H1 (cell line): ENCODE data around the gene FITM2. TPM values are rescaled to one million over a fixed set of nuclear protein-coding genes. Genes with fewer than 3 reads are reported as not detected.

Experiments
- CTCF ChIA-PET: fragments of 300-600 bp; sonication (Branson Sonifier 250); formaldehyde crosslinking; loops from one replicate; lab custom pipeline; 2021; ENCODE audit not compliant: partially characterized antibody; lab: Charles Lee
- POLR2A ChIA-PET: fragments of 300-600 bp; sonication (Branson Sonifier 250); formaldehyde crosslinking; loops from one replicate; lab custom pipeline; 2021; ENCODE audit warnings: inconsistent platforms; ENCODE audit not compliant: partially characterized antibody; lab: Charles Lee
- DNase-seq, 2 experiments: peaks; one replicate each; pipeline versions ENCODE4 v3.0.0 to v3.0.0-alpha.2; 2010 to 2022; ENCODE audit warnings: low spot score in 2 of 2, low read depth in 1 of 2, mixed read lengths in 1 of 2
- FAIRE-seq: peaks from 2 replicates; lab custom pipeline; 2011; peaks lifted over from hg19 to GRCh38; lab: Jason Lieb, UNC
- H2AFZ ChIP-seq: 2 replicates; pipeline ENCODE4 v1.8.1; 2012; ENCODE audit warnings: low read length, inconsistent platforms
- H2AK5ac ChIP-seq: 2 replicates; pipeline ENCODE4 v1.6.1; 2013; ENCODE audit warnings: low read depth, low read length
- H2BK120ac ChIP-seq: replicated peaks from 2 replicates; pipeline ENCODE3; 2013; ENCODE audit warnings: low read depth, low read length, inconsistent platforms
- H2BK12ac ChIP-seq: 2 replicates; pipeline ENCODE4 v1.6.1; 2013; ENCODE audit warnings: low read depth, low read length
- H2BK15ac ChIP-seq: 2 replicates; pipeline ENCODE4 v1.6.1; 2013; ENCODE audit warnings: low read length
- H2BK20ac ChIP-seq: 2 replicates; pipeline ENCODE4 v1.6.1; 2013; ENCODE audit warnings: low read length
- H2BK5ac ChIP-seq: 2 replicates; pipeline ENCODE4 v1.6.1; 2013; ENCODE audit warnings: low read depth, low read length
- H3K14ac ChIP-seq: 2 replicates; pipeline ENCODE4 v1.6.1; 2013; ENCODE audit warnings: inconsistent platforms; ENCODE audit not compliant: insufficient read length
- H3K18ac ChIP-seq: 2 replicates; pipeline ENCODE4 v1.6.1; 2013; ENCODE audit warnings: low read length; ENCODE audit errors: extremely low read depth
- H3K23ac ChIP-seq: 2 replicates; pipeline ENCODE4 v1.6.1; 2013; ENCODE audit warnings: inconsistent platforms; ENCODE audit not compliant: insufficient read length
- H3K23me2 ChIP-seq: 2 replicates; pipeline ENCODE4 v1.6.1; 2013; ENCODE audit warnings: low read depth, low read length
- H3K27ac ChIP-seq: 2 replicates; pipeline ENCODE4 v1.6.1; 2011; ENCODE audit warnings: low read depth, low read length, inconsistent platforms
- H3K27me3 ChIP-seq, 4 experiments: replicated peaks in 1 of 4; 1 replicate in 1 of 4; 2 replicates in 3 of 4; pipeline versions ENCODE4 v1.6.1 to v1.8.1; 2011 to 2013; ENCODE audit warnings: low read length in 3 of 4, mild to moderate bottlenecking in 3 of 4, inconsistent platforms in 2 of 4, mixed read lengths in 2 of 4, moderate library complexity in 1 of 4; ENCODE audit not compliant: control insufficient read depth in 3 of 4, insufficient read depth in 3 of 4; ENCODE audit errors: extremely low read depth in 1 of 4
- H3K36me3 ChIP-seq, 4 experiments: 2 replicates each; pipeline versions ENCODE4 v1.6.1 to v1.8.1; 2011 to 2013; ENCODE audit warnings: mild to moderate bottlenecking in 4 of 4, low read length in 3 of 4, moderate library complexity in 2 of 4, control low read depth in 1 of 4, inconsistent platforms in 1 of 4; ENCODE audit not compliant: insufficient read depth in 4 of 4, control insufficient read depth in 2 of 4
- H3K4ac ChIP-seq: replicated peaks from 2 replicates; pipeline ENCODE3; 2013; ENCODE audit warnings: low read length, low read depth, mixed read lengths, inconsistent platforms; ENCODE audit not compliant: insufficient read length
- H3K4me1 ChIP-seq, 4 experiments: replicated peaks in 1 of 4; 1 replicate in 1 of 4; 2 replicates in 3 of 4; pipeline versions ENCODE4 v1.6.1 to v1.8.1; 2011 to 2013; ENCODE audit warnings: low read length in 3 of 4, inconsistent platforms in 2 of 4, mixed read lengths in 1 of 4; ENCODE audit not compliant: insufficient read depth in 4 of 4, control insufficient read depth in 3 of 4
- H3K4me2 ChIP-seq, 2 experiments: 2 replicates each; pipeline versions ENCODE4 v1.6.1 to v1.8.1; 2011 to 2013; ENCODE audit warnings: low read depth in 2 of 2, low read length in 2 of 2, control low read depth in 1 of 2, inconsistent platforms in 1 of 2, mild to moderate bottlenecking in 1 of 2; ENCODE audit not compliant: insufficient read depth in 1 of 2
- H3K4me3 ChIP-seq, 4 experiments: fragments of 200-600, 300-600 bp in 1 of 4; sonication (generic), shearing (Covaris generic), sonication (Bioruptor Twin) in 1 of 4; 2 replicates each; pipeline versions ENCODE4 v1.5.1 to v1.8.1; 2011 to 2016; ENCODE audit warnings: low read length in 4 of 4, low read depth in 3 of 4, control low read depth in 2 of 4, inconsistent platforms in 2 of 4, mild to moderate bottlenecking in 2 of 4, mixed read lengths in 1 of 4, moderate library complexity in 1 of 4; ENCODE audit not compliant: insufficient read depth in 2 of 4; ENCODE audit errors: extremely low read depth in 1 of 4
- H3K56ac ChIP-seq: replicated peaks from 2 replicates; pipeline ENCODE3; 2013; ENCODE audit warnings: low read depth, mild to moderate bottlenecking, mixed read lengths, low read length, inconsistent platforms; ENCODE audit not compliant: insufficient read length
- H3K79me1 ChIP-seq: 2 replicates; pipeline ENCODE4 v1.6.1; 2013; ENCODE audit warnings: low read depth, low read length, control low read depth
- H3K79me2 ChIP-seq, 2 experiments: 2 replicates each; pipeline versions ENCODE4 v1.6.1 to v1.8.1; 2012 to 2013; ENCODE audit warnings: low read length in 2 of 2, mild to moderate bottlenecking in 2 of 2, inconsistent platforms in 1 of 2; ENCODE audit not compliant: insufficient read depth in 2 of 2, control insufficient read depth in 1 of 2
- H3K9ac ChIP-seq, 4 experiments: replicated peaks in 1 of 4; 1 replicate in 1 of 4; 2 replicates in 3 of 4; pipeline versions ENCODE4 v1.6.1 to v1.8.1; 2011 to 2013; ENCODE audit warnings: low read depth in 3 of 4, low read length in 3 of 4, control low read depth in 2 of 4, mild to moderate bottlenecking in 2 of 4, moderate library complexity in 2 of 4, inconsistent platforms in 1 of 4; ENCODE audit errors: extremely low read depth in 1 of 4
- H3K9me3 ChIP-seq, 2 experiments: 2 replicates each; pipeline versions ENCODE4 v1.6.1 to v1.8.1; 2012 to 2013; ENCODE audit warnings: mild to moderate bottlenecking in 2 of 2, moderate library complexity in 2 of 2, control low read depth in 1 of 2, inconsistent platforms in 1 of 2, low read depth in 1 of 2, low read length in 1 of 2, mixed read lengths in 1 of 2; ENCODE audit not compliant: insufficient read depth in 2 of 2
- H4K20me1 ChIP-seq, 2 experiments: replicated peaks in 1 of 2; 2 replicates each; pipeline versions ENCODE3 to v1.8.1; 2011 to 2013; ENCODE audit warnings: inconsistent platforms in 2 of 2, low read length in 2 of 2, mild to moderate bottlenecking in 1 of 2; ENCODE audit not compliant: insufficient read depth in 2 of 2, control insufficient read depth in 1 of 2
- H4K5ac ChIP-seq: 2 replicates; pipeline ENCODE4 v1.6.1; 2013; ENCODE audit warnings: low read length, low read depth, mixed read lengths, inconsistent platforms; ENCODE audit not compliant: insufficient read length
- H4K8ac ChIP-seq: 2 replicates; pipeline ENCODE4 v1.8.0; 2013; ENCODE audit warnings: mild to moderate bottlenecking, moderate library complexity, low read length, inconsistent platforms; ENCODE audit not compliant: insufficient read depth; ENCODE audit errors: extremely low read depth
- H4K91ac ChIP-seq: replicated peaks from 2 replicates; pipeline ENCODE3; 2013; ENCODE audit warnings: low read length, mixed read lengths, inconsistent platforms; ENCODE audit not compliant: insufficient read length
- HDAC2 ChIP-seq, 2 experiments: fragments of 300-600 bp in 1 of 2; sonication (generic) in 1 of 2; IDR thresholded peaks; 2 replicates each; pipeline ENCODE4 v1.6.1; 2011 to 2012; ENCODE audit warnings: low read depth in 2 of 2, low read length in 2 of 2, mild to moderate bottlenecking in 2 of 2, moderate library complexity in 2 of 2, borderline replicate concordance in 1 of 2, inconsistent platforms in 1 of 2
- KDM1A ChIP-seq: fragments of 200-600, 300-600 bp; sonication (generic); IDR thresholded peaks from 2 replicates; pipeline ENCODE4 v1.7.1; 2016; ENCODE audit warnings: mild to moderate bottlenecking, low read length, borderline replicate concordance
- NANOG ChIP-seq: IDR thresholded peaks from 2 replicates; pipeline ENCODE4 v1.6.1; 2011; ENCODE audit warnings: low read length, low read depth, mild to moderate bottlenecking, inconsistent platforms; ENCODE audit not compliant: insufficient read depth, poor library complexity, severe bottlenecking
- WGBS, 2 experiments: shearing (Covaris generic) in 1 of 2; methylation state at CpG; one replicate each; pipeline versions ENCODE4 v1.1.6 to v1.1.7; 2013 to 2015; ENCODE audit warnings: low lambda C conversion rate in 2 of 2, mixed read lengths in 2 of 2, inconsistent platforms in 1 of 2, low coverage in 1 of 2, missing lambda C conversion rate in 1 of 2; ENCODE audit not compliant: insufficient replicate concordance in 2 of 2, insufficient coverage in 1 of 2, insufficient read length in 1 of 2; ENCODE audit errors: extremely low coverage in 1 of 2, missing lambda C conversion rate in 1 of 2; 5-methylcytosine and 5-hydroxymethylcytosine counted together
- polyA plus RNA-seq, 7 experiments: library from polyadenylated mRNA; depleted of rRNA in 3 of 7; stranded (reverse) in 5 of 7; unstranded in 2 of 7; fragments of >200 nt in 5 of 7; fragments of 200-250 nt in 2 of 7; gene quantifications; 1 replicate in 5 of 7; 2 replicates in 1 of 7; 4 replicates in 1 of 7; pipeline versions ENCODE4 v1.2.1 to v1.2.3, GENCODE V29; 2011 to 2013; ENCODE audit warnings: missing spikeins in 2 of 7, mixed read lengths in 2 of 7
- total RNA-seq: library from RNA; stranded (reverse); fragmentation: NEBNext Ultra II Directional; extraction: Animal tissue kit (Norgen Biotek cat#: 25700); gene quantifications from 2 replicates; pipeline ENCODE4 v1.2.1, GENCODE V29; 2021

The FITM2 gene
- total and polyA plus RNA-seq, 2 of the 8 experiments (the other 6 are each of a cell fraction or from before 2014, with no cell fraction given) = 1.1 to 2.1 TPM

GRCh38 chr20:44255942-44256341 lies 55.1 kb downstream of the FITM2 start:
- peak; percentile 74; the same call in 1 of the 2 replicates for TF ChIP-seq KDM1A
- no peak for TF ChIP-seq NANOG
- TF ChIP-seq HDAC2 (IDR thresholded peaks at IDR 0.05; ENCODE audit: borderline replicate concordance in 1 of 2, low read depth in 2 of 2, low read length in 2 of 2) = peak in 1 of 2 experiments; percentile 54; a peak in 1 of 4 replicates
- Histone ChIP-seq H3K56ac (no peak overlapping the region), H2BK12ac (no peak overlapping the region), H4K8ac (no peak overlapping the region), H3K36me3 (no peaks in the 10 kb centered on the region), H2AK5ac (no peak overlapping the region), H3K14ac (no peak overlapping the region), H3K4me2 (no peak overlapping the region), H4K20me1 (peaks cover 0 to 3% of the 10 kb centered on the region in 2 experiments), H3K4me3 (no peak overlapping the region), H3K23ac (no peak overlapping the region), H3K27ac (no peak overlapping the region), H3K9me3 (no peaks in the 10 kb centered on the region), H3K23me2 (no peaks in the 10 kb centered on the region), H4K91ac (no peak overlapping the region), H4K5ac (no peak overlapping the region), H2BK15ac (no peak overlapping the region), H2BK20ac (no peak overlapping the region), H3K4ac (no peak overlapping the region), H3K27me3 (no peaks in the 10 kb centered on the region; a peak in 1 of 7 replicates), H2BK5ac (no peak overlapping the region), H2BK120ac (no peak overlapping the region), H3K79me1 (no peaks in the 10 kb centered on the region), H3K9ac (no peak overlapping the region), H2AFZ (no peak overlapping the region), H3K18ac (no peak overlapping the region), H3K4me1 (peaks cover 0 to 7% (median 1%) of the 10 kb centered on the region in 4 experiments; a peak in 4 of 7 replicates), H3K79me2 (no peaks in the 10 kb centered on the region)
- 64% methylated on average over 1 of the region's 1 CpG; no CpG with 5 or more reads in 1 of the 2 experiments for WGBS, 2 experiments
- FAIRE-seq (no peak), DNase-seq (no peak)
- ChIA-PET POLR2A (no interaction called here), CTCF (interaction anchor here (1.0 to 2.2 kb wide), 5 partner anchors 9 to 40 kb away, joined by 3 to 8 read pairs (median 4); partner anchors contain the start of gene GDAP1L1)
